Testis (tissue), 2 donors: ENCODE results near the gene TBC1D26.

Source experiments
- CTCF ChIP-seq, 3 experiments: fragments of 450-650 bp in 2 of 3; fragments of 200-600 bp in 1 of 3; sonication (generic) in 1 of 3; IDR thresholded peaks; one replicate each; pipeline ENCODE4 v1.5.1; 2016 to 2019; ENCODE audit warnings: antibody characterized with exemption in 3 of 3, mild to moderate bottlenecking in 2 of 3, moderate library complexity in 1 of 3
- POLR2A ChIP-seq: fragments of 450-650 bp; IDR thresholded peaks from one replicate; pipeline ENCODE4 v1.6.1; 2017; ENCODE audit warnings: antibody characterized with exemption, mild to moderate bottlenecking, moderate library complexity

GRCh38 chr17:15744885-15745284 is 12.8 kb downstream of the TBC1D26 start:
- TF ChIP-seq CTCF (IDR thresholded peaks at IDR 0.05) (no peak), POLR2A (no peak)
